GM06990 (cell line): Measurements from ENCODE around the gene ATG7.

Experiments
- DNase-seq: peaks from one replicate; pipeline ENCODE4 v3.0.0-alpha.2; 2011; ENCODE audit not compliant: insufficient read length; ENCODE audit errors: extremely low read depth
- H3K27me3 ChIP-seq: replicated peaks from 2 replicates; pipeline ENCODE4 v1.6.0; 2011; ENCODE audit warnings: low read length; ENCODE audit not compliant: control insufficient read depth, insufficient read depth
- H3K36me3 ChIP-seq: 2 replicates; pipeline ENCODE4 v1.5.1; 2011; ENCODE audit warnings: low read length; ENCODE audit not compliant: control insufficient read depth, insufficient read depth
- H3K4me3 ChIP-seq: replicated peaks from 2 replicates; pipeline ENCODE4 v1.5.1; 2011; ENCODE audit warnings: low read depth, mild to moderate bottlenecking, control low read depth, low read length
- TF ChIP-seq, protein P1 (sequence below): IDR thresholded peaks from 2 replicates; pipeline ENCODE4 v1.5.1; 2011; ENCODE audit warnings: low read length, control low read depth, mild to moderate bottlenecking, inconsistent platforms; ENCODE audit not compliant: insufficient read depth, poor library complexity, severe bottlenecking

The ATG7 gene

DNA sequence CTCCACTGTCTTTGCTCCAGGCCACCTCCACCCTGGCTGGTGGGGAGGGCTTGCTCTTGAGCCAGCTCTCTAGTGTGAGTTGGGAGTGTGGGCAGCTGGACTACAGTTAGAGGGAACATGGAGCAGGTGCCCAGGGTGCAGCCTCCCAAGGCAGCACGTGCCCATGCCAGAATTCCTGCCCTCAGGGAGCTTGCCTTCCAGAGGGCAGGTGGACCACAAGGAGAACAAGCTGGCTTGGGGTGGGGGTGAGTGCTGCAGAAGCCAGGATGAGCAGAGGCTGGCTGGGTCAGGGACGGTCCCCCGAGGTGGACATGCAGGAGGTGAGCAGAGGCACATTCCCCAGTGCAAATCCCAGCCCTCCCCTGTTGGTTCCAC is 282.0 kb downstream of the ATG7 start:
- peaks cover 21% of the 10 kb centered on the region for H3K36me3 ChIP-seq

DNA sequence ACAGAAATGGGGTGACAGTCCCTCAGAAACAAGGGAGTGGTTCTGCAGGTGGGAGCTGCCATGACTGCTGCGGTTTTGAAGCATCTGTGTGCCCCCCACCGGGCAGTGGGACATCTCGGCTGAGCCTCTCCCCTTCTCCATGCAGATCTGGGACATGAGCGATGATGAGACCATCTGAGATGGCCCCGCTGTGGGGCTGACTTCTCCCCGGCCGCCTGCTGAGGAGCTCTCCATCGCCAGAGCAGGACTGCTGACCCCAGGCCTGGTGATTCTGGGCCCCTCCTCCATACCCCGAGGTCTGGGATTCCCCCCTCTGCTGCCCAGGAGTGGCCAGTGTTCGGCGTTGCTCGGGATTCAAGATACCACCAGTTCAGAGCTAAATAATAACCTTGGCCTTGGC is 282.5 kb downstream of the ATG7 start:
- no peaks in the 10 kb centered on the region for H3K27me3 ChIP-seq

More for the DNA sequence above, 282.0 kb downstream of the ATG7 start:
- H3K27me3 ChIP-seq, result no peaks in the 10 kb centered on the region
- no peak overlapping the region for H3K4me3 ChIP-seq
- TF ChIP-seq, protein P1, sequence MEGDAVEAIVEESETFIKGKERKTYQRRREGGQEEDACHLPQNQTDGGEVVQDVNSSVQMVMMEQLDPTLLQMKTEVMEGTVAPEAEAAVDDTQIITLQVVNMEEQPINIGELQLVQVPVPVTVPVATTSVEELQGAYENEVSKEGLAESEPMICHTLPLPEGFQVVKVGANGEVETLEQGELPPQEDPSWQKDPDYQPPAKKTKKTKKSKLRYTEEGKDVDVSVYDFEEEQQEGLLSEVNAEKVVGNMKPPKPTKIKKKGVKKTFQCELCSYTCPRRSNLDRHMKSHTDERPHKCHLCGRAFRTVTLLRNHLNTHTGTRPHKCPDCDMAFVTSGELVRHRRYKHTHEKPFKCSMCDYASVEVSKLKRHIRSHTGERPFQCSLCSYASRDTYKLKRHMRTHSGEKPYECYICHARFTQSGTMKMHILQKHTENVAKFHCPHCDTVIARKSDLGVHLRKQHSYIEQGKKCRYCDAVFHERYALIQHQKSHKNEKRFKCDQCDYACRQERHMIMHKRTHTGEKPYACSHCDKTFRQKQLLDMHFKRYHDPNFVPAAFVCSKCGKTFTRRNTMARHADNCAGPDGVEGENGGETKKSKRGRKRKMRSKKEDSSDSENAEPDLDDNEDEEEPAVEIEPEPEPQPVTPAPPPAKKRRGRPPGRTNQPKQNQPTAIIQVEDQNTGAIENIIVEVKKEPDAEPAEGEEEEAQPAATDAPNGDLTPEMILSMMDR, result no peak
- DNase-seq, result no peak

GRCh38 chr3:11555211-11555782 is 283.1 kb downstream of the ATG7 start:
- Histone ChIP-seq H3K27me3 (no peaks in the 10 kb centered on the region), H3K4me3 (no peak overlapping the region), H3K36me3 (peaks cover 24% of the 10 kb centered on the region)
- TF ChIP-seq, protein P1, result no peak
- no peak for DNase-seq

More for the DNA sequence above, 282.5 kb downstream of the ATG7 start:
- no peak for DNase-seq
- no peak overlapping the region for H3K4me3 ChIP-seq
- TF ChIP-seq, protein P1, result no peak
- peaks cover 22% of the 10 kb centered on the region for H3K36me3 ChIP-seq

GRCh38 chr3:11555881-11556633 is 283.9 kb downstream of the ATG7 start:
- TF ChIP-seq, protein P1, result no peak
- H3K36me3 ChIP-seq, result peaks cover 27% of the 10 kb centered on the region
- no peak overlapping the region for H3K4me3 ChIP-seq
- H3K27me3 ChIP-seq, result no peaks in the 10 kb centered on the region
- DNase-seq, result no peak

GRCh38 chr3:11556851-11557644 is 284.9 kb downstream of the ATG7 start:
- TF ChIP-seq, protein P1, result no peak
- H3K36me3 ChIP-seq, result peaks cover 27% of the 10 kb centered on the region
- no peak for DNase-seq

More at GRCh38 chr3:11556851-11557644, 284.9 kb downstream of the ATG7 start:
- no peak overlapping the region for H3K4me3 ChIP-seq
- H3K27me3 ChIP-seq, result no peaks in the 10 kb centered on the region
